ENCODE data around the gene TMEM174. TPM values are rescaled to one million over a fixed set of nuclear protein-coding genes. Genes with fewer than 3 reads are reported as not detected.

TMEM174 gene
- polyA plus RNA-seq, 2 donors: not detected

GRCh38 chr5:73135429-73136054 lies 37.5 kb upstream of the TMEM174 start:
- Histone ChIP-seq H3K9me3 (ENCODE audit: control insufficient read depth in 2 of 2, insufficient read depth in 1 of 2, low read depth in 1 of 2, low read length in 1 of 2) (no peaks in the 10 kb centered on the region), H3K27me3 (ENCODE audit: control insufficient read depth in 1 of 2, insufficient read depth in 2 of 2, low read length in 2 of 2) (no peaks in the 10 kb centered on the region), H3K4me3 (ENCODE audit: low read depth in 1 of 2, low read length in 2 of 2) (no peak overlapping the region), H3K27ac (ENCODE audit: low read depth in 2 of 2, low read length in 1 of 2) (no peak overlapping the region), H3K4me1 (ENCODE audit: control insufficient read depth in 2 of 2, insufficient read depth in 2 of 2, low read length in 1 of 2) (peaks cover 0 to 4% of the 10 kb centered on the region in 2 donors), H3K36me3 (ENCODE audit: control insufficient read depth in 2 of 2, insufficient read depth in 2 of 2, low read length in 1 of 2) (no peaks in the 10 kb centered on the region)
- 49 to 58% methylated on average over 6 of the region's 6 CpGs for WGBS, 2 donors

GRCh38 chr5:73136055-73136562 lies 36.9 kb upstream of the TMEM174 start:
- Histone ChIP-seq H3K36me3 (ENCODE audit: control insufficient read depth in 2 of 2, insufficient read depth in 2 of 2, low read length in 1 of 2) (no peaks in the 10 kb centered on the region), H3K9me3 (ENCODE audit: control insufficient read depth in 2 of 2, insufficient read depth in 1 of 2, low read depth in 1 of 2, low read length in 1 of 2) (no peaks in the 10 kb centered on the region), H3K4me3 (ENCODE audit: low read depth in 1 of 2, low read length in 2 of 2) (no peak overlapping the region), H3K27ac (ENCODE audit: low read depth in 2 of 2, low read length in 1 of 2) (no peak overlapping the region), H3K4me1 (ENCODE audit: control insufficient read depth in 2 of 2, insufficient read depth in 2 of 2, low read length in 1 of 2) (peaks cover 0 to 4% of the 10 kb centered on the region in 2 donors), H3K27me3 (ENCODE audit: control insufficient read depth in 1 of 2, insufficient read depth in 2 of 2, low read length in 2 of 2) (no peaks in the 10 kb centered on the region)
- WGBS, 2 donors: 68 to 76% methylated on average over 15 of the region's 15 CpGs

DNA sequence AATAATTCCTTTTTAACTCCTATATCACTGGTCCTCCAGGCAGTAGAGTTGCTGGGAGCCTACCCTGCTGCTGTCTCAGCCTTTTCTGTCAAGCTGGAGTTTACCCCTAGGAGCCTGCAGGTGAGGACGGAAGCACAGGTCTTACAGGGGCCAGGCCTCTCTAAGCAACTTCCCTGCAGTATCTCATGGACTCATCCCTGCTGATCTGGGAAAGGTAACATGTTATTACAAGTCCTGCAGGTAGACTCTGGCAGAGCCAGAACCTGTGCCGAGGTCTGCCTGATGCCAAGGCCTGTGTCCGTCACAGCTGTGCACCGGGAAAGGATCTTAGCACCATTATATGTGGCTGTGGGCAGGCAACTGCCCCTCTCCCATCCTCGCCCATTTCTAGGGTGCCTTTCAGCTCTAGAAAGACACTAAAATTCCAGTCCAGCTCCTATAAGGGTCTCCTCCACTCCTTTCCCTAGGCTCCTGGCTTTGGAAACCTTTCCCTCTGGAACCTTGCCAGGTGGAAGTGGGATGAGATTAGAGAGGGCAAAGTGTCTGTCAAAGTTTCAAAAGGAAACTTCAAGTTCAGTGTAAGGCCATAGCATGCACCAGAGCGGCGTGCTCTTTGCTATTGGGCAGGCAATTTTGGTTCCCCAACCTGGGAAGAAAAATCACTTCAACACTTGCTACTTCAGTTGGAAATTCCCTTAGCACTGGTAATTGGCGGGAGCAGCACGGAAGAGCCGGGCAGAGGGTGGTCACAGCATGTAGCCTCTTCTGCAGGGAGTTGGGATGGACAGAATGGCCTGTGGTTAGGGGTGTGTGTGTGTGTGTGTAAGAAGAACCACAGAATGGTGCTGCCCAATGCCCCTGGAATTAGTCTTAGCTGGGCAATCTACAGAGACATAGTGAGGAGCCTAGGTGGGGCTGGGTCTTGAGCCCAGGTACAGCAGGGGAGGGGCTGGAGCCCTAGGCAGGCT lies 35.1 kb upstream of the TMEM174 start:
- H3K27ac ChIP-seq (ENCODE audit: low read depth in 2 of 2, low read length in 1 of 2): no peak overlapping the region
- H3K4me1 ChIP-seq (ENCODE audit: control insufficient read depth in 2 of 2, insufficient read depth in 2 of 2, low read length in 1 of 2): peaks cover 0 to 4% of the 10 kb centered on the region in 2 donors
- 67 to 69% methylated on average over 10 of the region's 10 CpGs for WGBS, 2 donors
- H3K27me3 ChIP-seq (ENCODE audit: control insufficient read depth in 1 of 2, insufficient read depth in 2 of 2, low read length in 2 of 2): no peaks in the 10 kb centered on the region
- H3K36me3 ChIP-seq (ENCODE audit: control insufficient read depth in 2 of 2, insufficient read depth in 2 of 2, low read length in 1 of 2): no peaks in the 10 kb centered on the region
- H3K4me3 ChIP-seq (ENCODE audit: low read depth in 1 of 2, low read length in 2 of 2): no peak overlapping the region
- H3K9me3 ChIP-seq (ENCODE audit: control insufficient read depth in 2 of 2, insufficient read depth in 1 of 2, low read depth in 1 of 2, low read length in 1 of 2): no peaks in the 10 kb centered on the region

- 72 to 74% methylated on average over 3 of the region's 3 CpGs for WGBS, 2 donors
- no peaks in the 10 kb centered on the region for H3K36me3 ChIP-seq (ENCODE audit: control insufficient read depth in 2 of 2, insufficient read depth in 2 of 2, low read length in 1 of 2)
- H3K27me3 ChIP-seq (ENCODE audit: control insufficient read depth in 1 of 2, insufficient read depth in 2 of 2, low read length in 2 of 2): no peaks in the 10 kb centered on the region
- H3K4me1 ChIP-seq (ENCODE audit: control insufficient read depth in 2 of 2, insufficient read depth in 2 of 2, low read length in 1 of 2): peaks cover 0 to 4% of the 10 kb centered on the region in 2 donors
- H3K4me3 ChIP-seq (ENCODE audit: low read depth in 1 of 2, low read length in 2 of 2): no peak overlapping the region
- H3K27ac ChIP-seq (ENCODE audit: low read depth in 2 of 2, low read length in 1 of 2): no peak overlapping the region
- H3K9me3 ChIP-seq (ENCODE audit: control insufficient read depth in 2 of 2, insufficient read depth in 1 of 2, low read depth in 1 of 2, low read length in 1 of 2): no peaks in the 10 kb centered on the region
Measured at GRCh38 chr5:73139485-73139884, 33.5 kb upstream of the TMEM174 start.

GRCh38 chr5:73140801-73141200 lies 32.2 kb upstream of the TMEM174 start:
- Histone ChIP-seq H3K4me1 (ENCODE audit: control insufficient read depth in 2 of 2, insufficient read depth in 2 of 2, low read length in 1 of 2) (peaks cover 0 to 4% of the 10 kb centered on the region in 2 donors), H3K27ac (ENCODE audit: low read depth in 2 of 2, low read length in 1 of 2) (no peak overlapping the region), H3K4me3 (ENCODE audit: low read depth in 1 of 2, low read length in 2 of 2) (no peak overlapping the region), H3K9me3 (ENCODE audit: control insufficient read depth in 2 of 2, insufficient read depth in 1 of 2, low read depth in 1 of 2, low read length in 1 of 2) (no peaks in the 10 kb centered on the region), H3K36me3 (ENCODE audit: control insufficient read depth in 2 of 2, insufficient read depth in 2 of 2, low read length in 1 of 2) (no peaks in the 10 kb centered on the region), H3K27me3 (ENCODE audit: control insufficient read depth in 1 of 2, insufficient read depth in 2 of 2, low read length in 2 of 2) (no peaks in the 10 kb centered on the region)
- 95% methylated on average over 1 of the region's 1 CpG for WGBS, 2 donors

- no peaks in the 10 kb centered on the region for H3K9me3 ChIP-seq (ENCODE audit: control insufficient read depth in 2 of 2, insufficient read depth in 1 of 2, low read depth in 1 of 2, low read length in 1 of 2)
- H3K27ac ChIP-seq (ENCODE audit: low read depth in 2 of 2, low read length in 1 of 2): no peak overlapping the region
- no peak overlapping the region for H3K4me3 ChIP-seq (ENCODE audit: low read depth in 1 of 2, low read length in 2 of 2)
- H3K27me3 ChIP-seq (ENCODE audit: control insufficient read depth in 1 of 2, insufficient read depth in 2 of 2, low read length in 2 of 2): no peaks in the 10 kb centered on the region
- peaks cover 0 to 4% of the 10 kb centered on the region in 2 donors for H3K4me1 ChIP-seq (ENCODE audit: control insufficient read depth in 2 of 2, insufficient read depth in 2 of 2, low read length in 1 of 2)
- 74 to 82% methylated on average over 8 of the region's 8 CpGs for WGBS, 2 donors
- no peaks in the 10 kb centered on the region for H3K36me3 ChIP-seq (ENCODE audit: control insufficient read depth in 2 of 2, insufficient read depth in 2 of 2, low read length in 1 of 2)
Measured at GRCh38 chr5:73142035-73142434, 31.0 kb upstream of the TMEM174 start.

DNA sequence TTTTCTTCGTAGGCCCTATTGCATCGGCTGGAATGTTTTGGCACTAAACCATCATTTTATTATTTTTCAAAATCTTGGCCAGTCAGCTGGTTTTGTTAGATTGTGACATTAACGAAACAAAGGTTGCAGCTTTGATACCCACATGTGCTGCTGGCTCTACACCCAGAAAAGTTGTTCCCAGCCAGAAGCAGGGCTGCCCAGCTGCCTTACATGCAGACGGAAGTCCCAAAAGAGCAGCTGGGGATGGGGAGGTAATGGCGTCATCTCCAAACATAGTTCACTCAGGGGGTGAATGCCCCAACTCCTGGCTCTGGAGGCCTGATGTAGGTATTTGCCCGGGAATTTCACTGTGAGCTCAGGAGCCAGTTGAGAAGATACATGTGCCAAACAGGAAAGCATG lies 29.3 kb upstream of the TMEM174 start:
- Histone ChIP-seq H3K36me3 (ENCODE audit: control insufficient read depth in 2 of 2, insufficient read depth in 2 of 2, low read length in 1 of 2) (no peaks in the 10 kb centered on the region), H3K9me3 (ENCODE audit: control insufficient read depth in 2 of 2, insufficient read depth in 1 of 2, low read depth in 1 of 2, low read length in 1 of 2) (no peaks in the 10 kb centered on the region), H3K27ac (ENCODE audit: low read depth in 2 of 2, low read length in 1 of 2) (no peak overlapping the region), H3K4me3 (ENCODE audit: low read depth in 1 of 2, low read length in 2 of 2) (no peak overlapping the region), H3K27me3 (ENCODE audit: control insufficient read depth in 1 of 2, insufficient read depth in 2 of 2, low read length in 2 of 2) (no peaks in the 10 kb centered on the region), H3K4me1 (ENCODE audit: control insufficient read depth in 2 of 2, insufficient read depth in 2 of 2, low read length in 1 of 2) (no peaks in the 10 kb centered on the region)
- 74 to 77% methylated on average over 6 of the region's 6 CpGs for WGBS, 2 donors

GRCh38 chr5:73149540-73149939 lies 23.5 kb upstream of the TMEM174 start:
- no peaks in the 10 kb centered on the region for H3K9me3 ChIP-seq (ENCODE audit: control insufficient read depth in 2 of 2, insufficient read depth in 1 of 2, low read depth in 1 of 2, low read length in 1 of 2)
- H3K27ac ChIP-seq (ENCODE audit: low read depth in 2 of 2, low read length in 1 of 2): no peak overlapping the region
- H3K4me3 ChIP-seq (ENCODE audit: low read depth in 1 of 2, low read length in 2 of 2): no peak overlapping the region
- WGBS, 2 donors: 55 to 58% methylated on average over 3 of the region's 3 CpGs
- H3K27me3 ChIP-seq (ENCODE audit: control insufficient read depth in 1 of 2, insufficient read depth in 2 of 2, low read length in 2 of 2): no peaks in the 10 kb centered on the region
- no peaks in the 10 kb centered on the region for H3K36me3 ChIP-seq (ENCODE audit: control insufficient read depth in 2 of 2, insufficient read depth in 2 of 2, low read length in 1 of 2)
- H3K4me1 ChIP-seq (ENCODE audit: control insufficient read depth in 2 of 2, insufficient read depth in 2 of 2, low read length in 1 of 2): no peaks in the 10 kb centered on the region

- Histone ChIP-seq H3K9me3 (ENCODE audit: control insufficient read depth in 2 of 2, insufficient read depth in 1 of 2, low read depth in 1 of 2, low read length in 1 of 2) (no peaks in the 10 kb centered on the region), H3K27me3 (ENCODE audit: control insufficient read depth in 1 of 2, insufficient read depth in 2 of 2, low read length in 2 of 2) (no peaks in the 10 kb centered on the region), H3K4me1 (ENCODE audit: control insufficient read depth in 2 of 2, insufficient read depth in 2 of 2, low read length in 1 of 2) (no peaks in the 10 kb centered on the region), H3K4me3 (ENCODE audit: low read depth in 1 of 2, low read length in 2 of 2) (no peak overlapping the region), H3K36me3 (ENCODE audit: control insufficient read depth in 2 of 2, insufficient read depth in 2 of 2, low read length in 1 of 2) (no peaks in the 10 kb centered on the region), H3K27ac (ENCODE audit: low read depth in 2 of 2, low read length in 1 of 2) (no peak overlapping the region)
- WGBS, 2 donors: 70 to 76% methylated on average over 7 of the region's 7 CpGs
Measured at GRCh38 chr5:73150876-73151275, 22.1 kb upstream of the TMEM174 start.
